CD4-positive, alpha-beta T cell treated with Interleukin-1 beta for 1 hour (primary cell): ENCODE results near the gene CSE1L.
"Not testable (repeated sequence)": the region's sequence is repeated elsewhere in the genome, so short reads cannot be mapped to it uniquely, and the experiment has no call there.

Experiments
- DNase-seq, 2 donors: peaks; one replicate each; pipeline ENCODE4 v3.0.0-alpha.2; 2020 to 2022

Gene CSE1L

DNA sequence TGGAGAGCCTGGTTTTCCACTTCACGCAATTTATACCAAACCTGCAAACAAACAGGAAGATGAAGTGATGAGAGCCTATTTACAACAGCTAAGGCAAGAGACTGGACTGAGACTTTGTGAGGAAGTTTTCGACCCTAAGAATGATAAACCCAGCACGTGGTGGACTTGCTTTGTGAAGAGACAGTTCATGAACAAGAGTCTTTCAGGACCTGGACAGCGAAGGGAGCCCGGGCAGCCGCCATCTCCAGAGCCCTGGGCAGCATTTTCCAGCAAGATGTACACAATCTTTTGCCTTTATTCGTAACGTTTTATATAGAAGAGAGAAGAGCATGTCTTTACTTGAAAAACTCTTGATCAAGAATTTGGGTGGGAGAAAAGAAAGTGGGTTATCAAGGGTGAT is 88.7 kb downstream of the CSE1L start:
- not testable (repeated sequence) for DNase-seq

GRCh38 chr20:49136817-49137571 is 90.9 kb downstream of the CSE1L start:
- DNase-seq = no peak

DNA sequence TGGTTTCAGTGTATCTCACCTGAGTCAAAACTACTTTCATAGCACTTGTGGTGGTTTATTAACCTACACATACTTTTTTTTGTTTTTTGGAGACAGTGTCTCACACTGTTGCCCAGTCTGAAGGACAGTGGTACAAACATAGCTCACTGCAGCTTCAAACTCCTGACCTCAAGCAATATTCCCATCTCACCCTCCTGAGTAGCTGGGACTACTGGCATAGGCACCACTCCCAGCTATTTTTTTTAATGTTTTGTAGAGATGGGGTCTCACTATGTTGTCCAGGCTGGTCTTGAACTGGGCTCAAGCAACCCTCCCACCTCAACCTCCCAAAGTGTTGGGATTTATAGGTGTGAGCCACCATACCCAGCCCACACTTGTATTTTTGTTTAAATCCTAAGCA is 92.3 kb downstream of the CSE1L start:
- no peak for DNase-seq

DNA sequence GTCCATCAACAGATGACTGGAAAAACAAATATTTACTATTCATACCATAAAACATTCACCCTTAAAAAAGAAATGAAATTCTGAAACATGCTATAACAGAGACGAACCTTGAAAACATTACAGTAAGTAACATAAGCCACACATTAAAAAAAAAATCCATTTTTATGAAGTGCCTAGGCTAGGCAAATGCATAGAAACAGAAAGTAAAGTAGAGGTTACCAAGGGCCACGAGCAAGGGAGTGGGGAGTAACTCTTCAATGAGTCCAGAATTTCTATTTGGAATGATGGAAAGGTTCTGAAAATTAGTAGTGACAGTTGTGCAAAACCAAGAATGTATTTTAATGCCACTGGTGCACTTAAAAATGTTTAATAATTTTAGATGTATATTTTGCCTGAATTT is 94.3 kb downstream of the CSE1L start:
- DNase-seq = no peak

DNA sequence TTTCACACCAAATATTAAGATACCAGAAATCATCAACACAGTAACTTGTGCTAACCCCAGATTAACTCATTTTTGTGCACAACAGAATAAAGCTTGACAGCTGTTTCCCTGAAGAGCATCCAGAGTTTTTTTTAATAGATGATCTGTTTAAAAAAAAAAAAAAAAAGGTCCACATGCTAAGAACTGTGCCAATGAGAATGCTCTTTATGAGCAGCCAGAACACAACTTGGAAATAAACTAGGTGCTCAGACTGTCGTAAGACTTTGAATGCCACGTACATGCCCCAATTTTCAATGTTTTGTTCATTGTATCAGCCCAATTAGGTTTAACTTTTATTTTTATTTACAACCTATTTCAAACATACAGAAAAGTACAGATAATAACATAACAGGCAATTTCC is 94.7 kb downstream of the CSE1L start:
- DNase-seq = no peak
